GM12875 (cell line): ENCODE results near the gene NAA11.
"Not testable (repeated sequence)": the region's sequence is repeated elsewhere in the genome, so short reads cannot be mapped to it uniquely, and the experiment has no call there.

Source experiments
- H3K4me3 ChIP-seq: one replicate; pipeline ENCODE4 v1.5.1; 2011; ENCODE audit warnings: low read depth, low read length, control low read depth
- TF ChIP-seq, protein P1 (sequence below): IDR thresholded peaks from 2 replicates; pipeline ENCODE4 v1.5.1; 2011; ENCODE audit warnings: low read depth, mild to moderate bottlenecking, control low read depth, inconsistent platforms, low read length, moderate library complexity, borderline replicate concordance; ENCODE audit not compliant: insufficient read depth

The NAA11 gene

DNA sequence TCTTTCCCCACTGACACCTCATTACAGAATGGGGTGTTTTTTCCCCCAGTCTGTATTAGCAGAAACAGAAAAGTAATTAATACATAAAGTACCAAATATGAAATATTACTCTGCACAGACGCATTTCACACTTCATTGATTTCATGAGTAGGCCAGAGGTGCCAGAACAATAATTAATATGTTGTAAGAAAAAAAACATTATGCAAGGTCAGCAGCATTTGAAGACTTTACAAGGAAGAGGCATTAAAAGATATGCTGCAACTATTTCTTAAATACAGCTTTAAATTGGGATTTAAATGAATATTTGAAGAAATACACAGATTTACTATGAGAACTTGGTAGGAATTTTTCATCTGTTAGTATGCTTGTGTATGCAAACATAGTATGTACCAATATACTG lies 37.7 kb downstream of the NAA11 start:
- TF ChIP-seq, protein P1, sequence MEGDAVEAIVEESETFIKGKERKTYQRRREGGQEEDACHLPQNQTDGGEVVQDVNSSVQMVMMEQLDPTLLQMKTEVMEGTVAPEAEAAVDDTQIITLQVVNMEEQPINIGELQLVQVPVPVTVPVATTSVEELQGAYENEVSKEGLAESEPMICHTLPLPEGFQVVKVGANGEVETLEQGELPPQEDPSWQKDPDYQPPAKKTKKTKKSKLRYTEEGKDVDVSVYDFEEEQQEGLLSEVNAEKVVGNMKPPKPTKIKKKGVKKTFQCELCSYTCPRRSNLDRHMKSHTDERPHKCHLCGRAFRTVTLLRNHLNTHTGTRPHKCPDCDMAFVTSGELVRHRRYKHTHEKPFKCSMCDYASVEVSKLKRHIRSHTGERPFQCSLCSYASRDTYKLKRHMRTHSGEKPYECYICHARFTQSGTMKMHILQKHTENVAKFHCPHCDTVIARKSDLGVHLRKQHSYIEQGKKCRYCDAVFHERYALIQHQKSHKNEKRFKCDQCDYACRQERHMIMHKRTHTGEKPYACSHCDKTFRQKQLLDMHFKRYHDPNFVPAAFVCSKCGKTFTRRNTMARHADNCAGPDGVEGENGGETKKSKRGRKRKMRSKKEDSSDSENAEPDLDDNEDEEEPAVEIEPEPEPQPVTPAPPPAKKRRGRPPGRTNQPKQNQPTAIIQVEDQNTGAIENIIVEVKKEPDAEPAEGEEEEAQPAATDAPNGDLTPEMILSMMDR, result no peak
- H3K4me3 ChIP-seq, result no peak overlapping the region

DNA sequence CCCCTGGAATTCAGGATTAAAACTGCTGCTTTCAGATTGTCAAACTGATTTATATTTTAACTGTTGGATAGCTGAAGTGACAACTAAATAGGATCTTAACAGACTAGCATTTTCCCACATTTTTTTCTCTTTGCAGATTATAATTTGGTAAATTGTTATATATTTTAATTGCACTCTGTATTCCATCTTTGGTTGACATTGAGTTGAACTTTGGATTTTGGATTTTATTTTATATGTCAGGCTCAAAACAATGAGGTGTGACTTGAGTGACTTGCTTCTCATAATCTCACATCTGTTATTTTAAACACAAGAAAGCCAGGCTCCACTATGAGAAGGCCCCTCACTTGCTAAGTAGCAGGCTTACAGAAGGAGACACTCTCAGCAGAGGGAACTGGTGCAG lies 38.1 kb downstream of the NAA11 start:
- H3K4me3 ChIP-seq, result no peak overlapping the region
- TF ChIP-seq, protein P1, result no peak

DNA sequence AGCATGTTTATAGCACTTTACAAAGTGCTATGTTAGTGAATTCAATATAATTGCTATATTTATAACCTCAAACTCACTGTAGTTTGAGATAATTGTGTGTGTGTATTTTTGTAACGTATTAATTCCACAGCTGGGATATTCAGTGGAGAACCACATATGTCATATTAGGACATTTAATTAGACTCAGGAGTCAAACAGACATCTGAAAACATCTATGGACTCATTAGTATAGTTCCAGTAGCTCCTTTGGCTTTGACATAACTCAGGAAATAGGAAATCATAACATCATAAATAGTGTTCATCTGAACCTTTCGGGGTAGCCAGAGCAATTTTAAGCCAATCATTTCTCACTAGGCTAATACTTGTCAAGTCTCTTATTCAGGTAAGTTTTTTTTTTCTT lies 38.8 kb downstream of the NAA11 start:
- no peak overlapping the region for H3K4me3 ChIP-seq
- TF ChIP-seq, protein P1, result no peak

DNA sequence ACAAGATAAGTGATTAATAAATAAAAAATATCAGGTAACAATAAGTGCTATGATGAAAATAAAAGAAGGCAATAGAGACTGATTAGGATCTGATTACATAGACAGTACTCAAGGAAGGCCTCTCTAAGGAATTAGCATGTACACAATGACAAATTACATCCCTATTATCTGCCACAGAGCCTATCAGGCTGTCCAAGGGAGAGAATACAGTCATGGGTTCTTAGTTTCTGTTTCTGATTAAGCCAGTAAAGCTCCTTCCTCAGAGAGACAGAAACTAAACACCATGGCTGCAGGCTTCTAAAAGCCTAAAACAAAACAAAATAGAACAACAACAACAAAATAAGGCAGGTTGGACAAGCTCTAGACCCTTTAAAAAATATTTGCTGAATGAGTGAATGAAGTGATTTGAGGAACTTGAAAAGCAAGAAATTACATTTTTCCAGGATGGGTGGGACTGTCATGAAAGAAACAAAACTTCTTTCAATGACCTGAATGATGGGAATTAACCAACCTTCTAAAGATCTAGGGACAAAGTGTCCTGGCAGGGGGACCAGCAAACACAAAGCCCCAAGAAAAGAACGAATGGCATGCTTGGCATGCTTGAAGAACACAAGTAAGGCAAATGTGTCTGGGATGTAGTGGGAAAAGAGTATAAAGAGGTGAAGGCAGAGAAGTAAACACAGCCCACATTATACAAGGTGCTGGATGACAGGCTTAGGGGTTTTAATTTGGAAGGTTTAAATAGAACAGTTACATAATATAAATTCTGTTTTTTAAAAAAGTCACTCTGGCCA lies 44.1 kb downstream of the NAA11 start:
- H3K4me3 ChIP-seq, result no peak overlapping the region
- TF ChIP-seq, protein P1, result no peak

DNA sequence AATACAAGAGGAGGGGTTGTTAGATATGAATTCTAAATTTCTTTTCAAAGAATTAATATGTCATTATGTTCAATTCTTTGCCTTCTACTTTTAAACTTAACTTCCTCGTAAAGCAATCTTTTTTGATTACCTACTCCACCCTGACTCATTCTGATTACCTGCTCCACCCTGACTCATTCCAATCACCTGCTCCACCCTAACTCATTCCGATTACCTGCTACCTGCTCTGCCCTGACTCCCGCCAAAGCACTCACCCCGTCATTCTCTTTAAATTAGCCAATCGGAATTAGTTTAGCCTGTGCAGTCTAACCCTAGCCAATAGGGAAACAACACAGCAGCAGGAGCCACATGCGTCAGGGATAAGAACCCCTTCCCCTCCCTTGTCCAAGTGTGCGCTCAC lies 48.4 kb downstream of the NAA11 start:
- not testable (repeated sequence) for H3K4me3 ChIP-seq

DNA sequence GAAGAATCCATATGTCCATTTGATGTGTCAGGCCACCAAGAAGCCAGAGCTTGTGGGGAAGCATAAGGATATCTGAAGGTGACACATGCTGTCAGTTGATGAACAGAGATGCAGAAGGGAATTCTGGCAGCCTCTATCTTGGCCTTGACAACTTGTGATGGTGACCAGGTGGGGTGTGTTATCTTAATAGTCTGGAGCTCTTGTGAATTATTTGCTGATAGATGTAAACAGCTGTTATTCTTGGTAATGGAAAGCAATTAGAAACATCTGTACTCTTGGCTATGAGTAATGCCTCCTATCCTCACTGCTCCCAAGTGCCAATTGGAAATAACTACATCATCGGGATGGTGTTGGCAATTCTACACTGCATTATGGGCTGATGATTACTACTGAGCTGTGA lies 51.9 kb downstream of the NAA11 start:
- H3K4me3 ChIP-seq, result no peak overlapping the region
- TF ChIP-seq, protein P1, result no peak

DNA sequence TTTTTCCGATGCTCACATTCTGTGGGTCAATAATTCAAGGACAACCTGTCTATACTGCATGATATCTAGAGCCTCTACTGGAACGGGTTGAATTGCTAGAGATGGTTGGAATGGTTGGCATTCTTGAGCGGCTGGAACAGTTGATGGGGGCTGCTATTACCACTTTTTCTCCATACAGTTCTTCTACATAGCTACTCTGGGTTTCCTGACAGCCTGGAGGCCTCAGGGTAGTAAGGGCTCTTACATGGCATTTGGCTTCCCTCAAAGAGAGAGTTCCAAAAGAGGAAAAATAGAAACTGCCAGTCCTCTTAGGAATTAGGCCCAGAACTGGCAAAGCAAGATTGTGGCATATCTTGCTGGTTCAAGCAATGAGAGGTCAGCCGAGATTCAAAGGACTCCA lies 53.1 kb downstream of the NAA11 start:
- no peak overlapping the region for H3K4me3 ChIP-seq
- TF ChIP-seq, protein P1, result no peak

DNA sequence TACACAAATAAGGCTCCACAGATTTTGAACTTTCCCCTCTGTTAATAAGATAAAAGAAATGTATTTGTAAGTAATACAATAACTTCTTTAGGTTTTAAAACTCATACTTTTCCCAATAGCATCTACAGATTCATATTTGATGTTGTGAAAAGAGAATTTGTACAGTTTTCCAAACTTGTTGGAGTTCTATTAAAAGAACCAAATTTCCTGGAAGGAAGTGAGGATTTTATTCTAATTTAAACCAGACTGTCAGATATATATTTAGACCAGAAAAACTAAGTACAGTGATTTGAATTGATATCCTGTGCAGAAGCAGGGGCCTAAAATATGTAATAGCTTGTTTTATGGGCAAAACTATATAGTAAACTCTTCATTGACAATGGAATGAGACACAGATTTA lies 53.7 kb downstream of the NAA11 start:
- TF ChIP-seq, protein P1, result no peak
- H3K4me3 ChIP-seq, result no peak overlapping the region
